AG09309 (cell line): Measurements from ENCODE around the gene CD74.
"Not testable (repeated sequence)": the region's sequence is repeated elsewhere in the genome, so short reads cannot be mapped to it uniquely, and the experiment has no call there.

Experiments
- DNase-seq: peaks from one replicate; pipeline ENCODE4 v3.0.0-alpha.2; 2010; ENCODE audit warnings: low read depth
- H3K4me3 ChIP-seq: 2 replicates; pipeline ENCODE4 v1.5.1; 2011; ENCODE audit warnings: mild to moderate bottlenecking, low read depth, low read length, moderate library complexity; ENCODE audit not compliant: control insufficient read depth
- TF ChIP-seq, protein P1 (sequence below): IDR thresholded peaks from 2 replicates; pipeline ENCODE4 v1.5.1; 2011; ENCODE audit warnings: mild to moderate bottlenecking, low read depth, low read length, inconsistent platforms; ENCODE audit not compliant: insufficient read depth, control insufficient read depth; ENCODE audit errors: missing control alignments

The CD74 gene

DNA sequence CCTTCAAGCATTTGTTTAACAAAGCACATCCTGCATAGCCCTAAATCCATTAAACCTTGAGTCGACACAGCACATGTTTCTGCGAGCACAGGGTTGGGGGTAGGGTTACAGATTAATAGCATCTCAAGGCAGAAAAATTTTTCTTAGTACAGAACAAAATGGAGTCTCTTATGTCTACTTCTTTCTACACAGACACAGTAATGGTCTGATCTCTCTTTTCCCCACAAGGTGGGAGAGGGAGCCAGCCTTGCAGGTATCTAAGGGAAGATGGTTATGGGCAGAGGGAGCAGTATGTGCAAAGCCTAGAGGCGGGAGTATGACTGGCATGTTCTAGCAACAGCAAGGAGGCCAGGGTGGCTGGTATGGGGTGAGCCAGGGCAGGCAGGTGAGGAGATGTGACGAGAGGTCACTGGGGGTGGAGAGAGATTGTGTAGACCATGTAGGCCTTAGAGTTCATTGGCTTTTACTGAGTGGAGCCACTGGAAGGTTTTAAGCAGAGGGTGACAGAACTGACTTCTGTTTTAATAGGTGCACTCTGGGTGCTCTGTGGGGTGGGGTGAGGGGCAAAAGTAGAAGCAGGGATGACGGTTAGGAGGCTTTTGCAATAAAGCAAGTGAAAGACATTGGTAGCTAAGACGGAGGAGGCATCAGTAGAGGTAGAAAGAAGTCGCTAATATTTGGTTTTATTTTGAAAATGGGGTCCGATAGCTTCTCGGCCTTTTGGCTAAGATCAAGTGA is 42.0 kb upstream of the CD74 start:
- TF ChIP-seq, protein P1, sequence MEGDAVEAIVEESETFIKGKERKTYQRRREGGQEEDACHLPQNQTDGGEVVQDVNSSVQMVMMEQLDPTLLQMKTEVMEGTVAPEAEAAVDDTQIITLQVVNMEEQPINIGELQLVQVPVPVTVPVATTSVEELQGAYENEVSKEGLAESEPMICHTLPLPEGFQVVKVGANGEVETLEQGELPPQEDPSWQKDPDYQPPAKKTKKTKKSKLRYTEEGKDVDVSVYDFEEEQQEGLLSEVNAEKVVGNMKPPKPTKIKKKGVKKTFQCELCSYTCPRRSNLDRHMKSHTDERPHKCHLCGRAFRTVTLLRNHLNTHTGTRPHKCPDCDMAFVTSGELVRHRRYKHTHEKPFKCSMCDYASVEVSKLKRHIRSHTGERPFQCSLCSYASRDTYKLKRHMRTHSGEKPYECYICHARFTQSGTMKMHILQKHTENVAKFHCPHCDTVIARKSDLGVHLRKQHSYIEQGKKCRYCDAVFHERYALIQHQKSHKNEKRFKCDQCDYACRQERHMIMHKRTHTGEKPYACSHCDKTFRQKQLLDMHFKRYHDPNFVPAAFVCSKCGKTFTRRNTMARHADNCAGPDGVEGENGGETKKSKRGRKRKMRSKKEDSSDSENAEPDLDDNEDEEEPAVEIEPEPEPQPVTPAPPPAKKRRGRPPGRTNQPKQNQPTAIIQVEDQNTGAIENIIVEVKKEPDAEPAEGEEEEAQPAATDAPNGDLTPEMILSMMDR, result no peak
- no peak overlapping the region for H3K4me3 ChIP-seq
- no peak for DNase-seq

DNA sequence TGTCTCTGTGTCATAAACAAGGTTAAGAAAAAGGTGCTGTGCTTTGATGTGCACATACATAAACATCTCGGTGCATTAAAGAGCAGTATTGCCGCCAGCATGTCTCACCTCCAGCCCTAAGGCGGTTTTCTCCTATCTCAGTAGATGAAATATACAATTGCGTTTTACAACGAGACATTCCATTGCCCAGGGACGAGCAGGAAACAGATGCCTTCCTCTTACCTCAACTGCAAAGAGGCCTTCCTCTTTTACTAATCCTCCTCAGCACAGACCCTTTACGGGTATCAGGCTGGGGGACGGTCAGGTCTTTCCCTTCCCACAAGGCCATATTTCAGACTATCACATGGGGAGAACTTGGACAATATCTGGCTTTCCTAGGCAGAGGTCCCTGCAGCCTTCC is 41.3 kb upstream of the CD74 start:
- not testable (repeated sequence) for H3K4me3 ChIP-seq, DNase-seq

DNA sequence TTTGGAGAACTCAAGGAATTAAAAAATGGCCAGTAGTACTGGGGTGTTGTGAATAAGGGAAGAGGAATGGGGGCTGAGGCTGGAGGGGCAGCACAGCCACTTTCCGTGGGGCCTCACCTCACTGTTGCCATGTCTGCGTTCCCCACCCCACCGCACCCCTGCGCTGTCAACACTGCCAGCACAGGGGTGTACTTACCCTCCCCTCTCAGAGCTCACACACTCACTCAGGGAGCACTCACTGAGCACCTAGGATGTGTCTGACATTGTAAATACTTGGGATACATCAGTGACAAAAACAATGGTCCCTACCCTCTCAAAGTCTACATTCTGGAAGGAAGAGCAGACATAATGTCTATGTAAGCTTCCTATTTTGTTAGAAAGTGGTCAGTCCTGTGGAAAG is 40.2 kb upstream of the CD74 start:
- TF ChIP-seq, protein P1, result no peak
- no peak overlapping the region for H3K4me3 ChIP-seq
- no peak for DNase-seq

- TF ChIP-seq, protein P1, result no peak
- H3K4me3 ChIP-seq, result no peak overlapping the region
- DNase-seq, result no peak
These were observed 38.9 kb upstream of the CD74 start for GRCh38 chr5:150451594-150451993.

DNA sequence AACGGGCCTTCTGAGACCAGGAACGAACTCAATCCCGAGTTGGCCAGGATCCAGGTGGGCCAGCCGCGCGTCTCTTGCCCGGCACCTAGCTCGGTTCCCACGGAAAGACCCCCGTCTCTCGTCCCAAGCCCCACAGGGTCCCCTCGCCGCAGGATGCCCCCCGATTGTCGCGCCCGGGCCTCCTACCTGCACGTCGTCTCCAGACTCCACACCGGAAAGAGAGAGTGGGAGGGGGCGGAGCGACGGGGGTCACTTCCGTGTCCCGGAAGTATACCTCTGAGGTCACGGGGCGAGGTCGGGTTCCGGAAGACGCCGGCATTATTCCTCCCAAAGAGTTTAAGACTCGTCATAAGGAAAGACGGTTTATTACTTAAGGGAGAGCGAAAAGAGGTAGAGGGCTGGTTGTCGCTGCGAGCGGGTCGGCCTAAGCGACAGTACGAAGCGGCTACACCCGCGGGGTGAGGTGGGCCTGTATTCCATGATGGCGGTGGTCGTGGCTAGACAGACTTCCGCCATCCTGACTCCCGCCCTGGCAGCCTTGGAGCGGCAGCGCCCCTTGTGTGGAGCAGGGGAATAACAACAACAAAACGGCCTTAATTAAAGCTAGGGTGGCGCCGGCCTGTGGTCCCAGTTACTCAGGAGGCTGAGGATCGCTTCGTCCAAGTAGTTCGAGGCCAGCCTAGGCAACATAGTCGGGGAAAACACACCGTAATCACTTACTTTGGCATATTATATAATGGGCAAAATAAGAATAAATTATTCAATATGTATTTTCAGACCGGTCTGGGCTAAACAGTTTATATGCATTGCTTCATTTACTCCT is 37.0 kb upstream of the CD74 start, which contains the start of gene RPS14:
Gene RPS14 (minus strand): TSS at position 223 of the 823 bp plus-strand sequence. CDS start 2,006 bp downstream, outside the sequence.
- DNase-seq, result peak; percentile 67
- TF ChIP-seq, protein P1, result peak; percentile 89
- H3K4me3 ChIP-seq, result peak within 1 kb of the TSS; percentile 92

GRCh38 chr5:150448952-150449516 is 36.3 kb upstream of the CD74 start:
- peak; percentile 10 for DNase-seq

More at GRCh38 chr5:150448952-150449516, 36.3 kb upstream of the CD74 start:
- H3K4me3 ChIP-seq, result peak overlapping the region; percentile 92
- TF ChIP-seq, protein P1, result no peak
